Mucosa of descending colon (tissue), 3 donors: Measurements from ENCODE around the gene NUMBL. TPM values are rescaled to one million over a fixed set of nuclear protein-coding genes. Genes with fewer than 3 reads are reported as not detected.

Experiments
- ATAC-seq: fragments of 200-7000 bp; cut with Tn5 transposase; one replicate; pipeline ENCODE4 v1.9.1; 2020; ENCODE audit warnings: mild to moderate bottlenecking, moderate library complexity
- DNase-seq, 3 donors: peaks; one replicate each; pipeline ENCODE4 v3.0.0-alpha.2; 2020
- H3K36me3 ChIP-seq: fragments of 200-600 bp; one replicate; pipeline ENCODE4 v1.8.0; 2021; ENCODE audit warnings: low read depth, mild to moderate bottlenecking
- H3K4me1 ChIP-seq: fragments of 200-600 bp; one replicate; pipeline ENCODE4 v1.8.0; 2021; ENCODE audit warnings: low read depth, mild to moderate bottlenecking
- H3K4me3 ChIP-seq: fragments of 200-600 bp; one replicate; pipeline ENCODE4 v1.8.0; 2021; ENCODE audit warnings: mild to moderate bottlenecking
- H3K9me3 ChIP-seq: fragments of 200-600 bp; one replicate; pipeline ENCODE4 v1.8.0; 2021; ENCODE audit warnings: mild to moderate bottlenecking
- CTCF ChIP-seq: fragments of 200-600 bp; IDR thresholded peaks from one replicate; pipeline ENCODE4 v1.8.0; 2022; ENCODE audit warnings: antibody characterized with exemption, mild to moderate bottlenecking
- intact Hi-C, 2 donors: fragments of 100-400 bp; cut with DNase I in 1 of 2; cut with micrococcal nuclease in 1 of 2; formaldehyde crosslinking; loops; one replicate each; pipeline versions ENCODE4 v1.11.0 to v1.11.1; 2022; cut with DNase I, micrococcal nuclease
- total RNA-seq, 3 donors: library from RNA; stranded (reverse); fragmentation: NEBNext Ultra II Directional in 2 of 3; extraction: Animal tissue kit (Norgen Biotek cat#: 25700) in 2 of 3; gene quantifications; one replicate each; pipeline versions ENCODE4 v1.2.1 to v1.2.4, GENCODE V29; 2021 to 2023
- donor health status: DM: no; HTN: no; CAD: no; lungs with moderate emphysema.
- donor health status: DM: no; HTN: no; CAD: no.
- donor health status: DM: no; HTN: yes; CAD: no.

NUMBL gene
- total RNA-seq, 3 donors from 2014 or later, result 10.2 to 39.7 (median 16.9) TPM

- ATAC-seq, result no peak
- no peak for TF ChIP-seq CTCF
- intact Hi-C loops, result no loop called here
Measured at GRCh38 chr19:40617961-40618360, 72.5 kb downstream of the NUMBL start.

GRCh38 chr19:40616941-40617340 is 73.5 kb downstream of the NUMBL start:
- no peak for TF ChIP-seq CTCF
- H3K4me3 ChIP-seq, result no peak overlapping the region
- DNase-seq (no peak), ATAC-seq (no peak)
- H3K4me1 ChIP-seq, result peaks cover 6% of the 10 kb centered on the region
- intact Hi-C loops, result no loop called here
- H3K9me3 ChIP-seq, result no peaks in the 10 kb centered on the region
- peaks cover 4% of the 10 kb centered on the region for H3K36me3 ChIP-seq

More at GRCh38 chr19:40617961-40618360, 72.5 kb downstream of the NUMBL start:
- Histone ChIP-seq H3K4me3 (no peak overlapping the region), H3K36me3 (peaks cover 4% of the 10 kb centered on the region), H3K4me1 (peaks cover 6% of the 10 kb centered on the region), H3K9me3 (no peaks in the 10 kb centered on the region)
- no peak for DNase-seq

GRCh38 chr19:40616178-40616577 is 74.3 kb downstream of the NUMBL start:
- intact Hi-C loops, result no loop called here
- no peaks in the 10 kb centered on the region for H3K9me3 ChIP-seq
- peaks cover 12% of the 10 kb centered on the region for H3K4me1 ChIP-seq
- TF ChIP-seq CTCF, result no peak
- H3K4me3 ChIP-seq, result no peak overlapping the region
- H3K36me3 ChIP-seq, result peaks cover 4% of the 10 kb centered on the region
- no peak for ATAC-seq
- DNase-seq, result no peak

Other genes with a start within 250 kb of the NUMBL start
- 10 to 100 TPM; 39.3 to 55.4 (median 46.2) TPM for gene SERTAD3, start 246.3 kb downstream of the NUMBL start, total RNA-seq
- gene BLVRB, start 224.9 kb downstream of the NUMBL start, total RNA-seq, result 10 to 100 TPM; 70.9 to 87.6 (median 76.8) TPM
- 1 to 10 TPM in 1 of 3 donors, under 1 TPM in 2; 0.29 to 4.1 (median 0.82) TPM for gene SPTBN4, start 223.7 kb downstream of the NUMBL start, total RNA-seq
- gene SHKBP1, start 113.8 kb downstream of the NUMBL start, total RNA-seq, result 10 to 100 TPM; 58.1 to 70.6 (median 62.2) TPM
- gene LTBP4, start 89.3 kb downstream of the NUMBL start, total RNA-seq, result 100 to 1,000 TPM; 141 to 244 (median 160) TPM
- 10 to 100 TPM; 29.9 to 49.2 (median 39.3) TPM for gene COQ8B, start 26.2 kb upstream of the NUMBL start, total RNA-seq
- gene ITPKC, start 26.5 kb upstream of the NUMBL start, total RNA-seq, result 10 to 100 TPM; 22.1 to 26.1 (median 23.2) TPM
- 10 to 100 TPM; 10.9 to 16.7 (median 13.8) TPM for gene ACTMAP, start 59.8 kb upstream of the NUMBL start, total RNA-seq
- gene SNRPA, start 60.6 kb upstream of the NUMBL start, total RNA-seq, result 10 to 100 TPM; 54.0 to 81.7 (median 59.9) TPM
- 1 to 10 TPM; 1.4 to 8.6 (median 2.5) TPM for gene MIA, start 84.9 kb upstream of the NUMBL start, total RNA-seq
- 10 to 100 TPM; 46.9 to 68.1 (median 61.0) TPM for gene RAB4B, start 87.6 kb upstream of the NUMBL start, total RNA-seq
- 100 to 1,000 TPM in 1 of 3 donors, 10 to 100 TPM in 2; 84.5 to 126 (median 93.2) TPM for gene EGLN2, start 108.5 kb upstream of the NUMBL start, total RNA-seq
- under 1 TPM in 1 of 3 donors, not detected in 2; 0.61 TPM for gene CYP2A6, start 159.8 kb upstream of the NUMBL start, total RNA-seq
- gene CYP2A7, start 191.6 kb upstream of the NUMBL start, total RNA-seq, result not detected